ENCODE measurements around the gene PARD3B. TPM values are rescaled to one million over a fixed set of nuclear protein-coding genes. Genes with fewer than 3 reads are reported as not detected.

Gene PARD3B
- total RNA-seq, 3 donors from 2014 or later: 0.18 to 0.48 (median 0.27) TPM

GRCh38 chr2:205614965-205615364, 1069.7 kb downstream of the PARD3B start:
- Mint-ChIP-seq H3K4me1 (ENCODE audit: low read depth) (peaks cover 17% of the 10 kb centered on the region), H3K36me3 (ENCODE audit: insufficient read depth) (no peaks in the 10 kb centered on the region), H3K4me3 (no peak overlapping the region), H3K27me3 (ENCODE audit: low read depth) (peaks cover 6% of the 10 kb centered on the region), H3K9me3 (no peaks in the 10 kb centered on the region)
- no peak for ATAC-seq
- no peak for DNase-seq

DNA sequence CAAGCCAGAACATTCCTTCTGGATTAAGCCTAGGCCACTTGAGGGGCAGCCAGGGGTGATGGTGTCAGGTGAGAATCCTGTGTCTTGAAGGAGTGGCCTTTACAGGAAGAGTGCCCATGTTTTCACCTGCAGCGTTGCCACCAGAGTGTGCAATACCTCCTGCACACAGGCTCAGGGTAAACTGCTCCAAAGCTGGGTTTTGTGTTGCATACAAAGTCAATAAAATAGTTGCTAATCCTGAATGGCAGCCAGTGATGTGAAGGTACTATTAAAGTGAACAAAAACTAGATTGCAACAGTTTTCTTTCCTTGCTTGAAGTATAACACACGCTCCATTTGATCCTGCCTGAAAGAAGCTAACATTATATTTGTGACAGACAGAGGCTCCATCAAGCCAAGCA, 1072.6 kb downstream of the PARD3B start:
- H3K36me3 Mint-ChIP-seq (ENCODE audit: insufficient read depth): no peaks in the 10 kb centered on the region

GRCh38 chr2:205619600-205619999, 1074.3 kb downstream of the PARD3B start:
- no peak for DNase-seq
- Mint-ChIP-seq H3K9me3 (no peaks in the 10 kb centered on the region), H3K27me3 (ENCODE audit: low read depth) (peaks cover 2% of the 10 kb centered on the region), H3K36me3 (ENCODE audit: insufficient read depth) (no peaks in the 10 kb centered on the region), H3K4me1 (ENCODE audit: low read depth) (peaks cover 2% of the 10 kb centered on the region), H3K4me3 (no peak overlapping the region)
- ATAC-seq: no peak

More for the DNA sequence above, 1072.6 kb downstream of the PARD3B start:
- Mint-ChIP-seq H3K4me3 (no peak overlapping the region), H3K9me3 (no peaks in the 10 kb centered on the region), H3K27me3 (ENCODE audit: low read depth) (peaks cover 2% of the 10 kb centered on the region), H3K4me1 (ENCODE audit: low read depth) (peaks cover 8% of the 10 kb centered on the region)
- DNase-seq (no peak), ATAC-seq (no peak)

- no peak overlapping the region for H3K4me3 Mint-ChIP-seq
- no peaks in the 10 kb centered on the region for H3K36me3 Mint-ChIP-seq (ENCODE audit: insufficient read depth)
- H3K9me3 Mint-ChIP-seq: no peaks in the 10 kb centered on the region
- peaks cover 2% of the 10 kb centered on the region for H3K27me3 Mint-ChIP-seq (ENCODE audit: low read depth)
- ATAC-seq: no peak
- no peak for DNase-seq
- H3K4me1 Mint-ChIP-seq (ENCODE audit: low read depth): no peaks in the 10 kb centered on the region
These were observed 1081.8 kb downstream of the PARD3B start for GRCh38 chr2:205627085-205627484.

GRCh38 chr2:205628422-205628821, 1083.1 kb downstream of the PARD3B start:
- H3K4me1 Mint-ChIP-seq (ENCODE audit: low read depth): no peaks in the 10 kb centered on the region

DNA sequence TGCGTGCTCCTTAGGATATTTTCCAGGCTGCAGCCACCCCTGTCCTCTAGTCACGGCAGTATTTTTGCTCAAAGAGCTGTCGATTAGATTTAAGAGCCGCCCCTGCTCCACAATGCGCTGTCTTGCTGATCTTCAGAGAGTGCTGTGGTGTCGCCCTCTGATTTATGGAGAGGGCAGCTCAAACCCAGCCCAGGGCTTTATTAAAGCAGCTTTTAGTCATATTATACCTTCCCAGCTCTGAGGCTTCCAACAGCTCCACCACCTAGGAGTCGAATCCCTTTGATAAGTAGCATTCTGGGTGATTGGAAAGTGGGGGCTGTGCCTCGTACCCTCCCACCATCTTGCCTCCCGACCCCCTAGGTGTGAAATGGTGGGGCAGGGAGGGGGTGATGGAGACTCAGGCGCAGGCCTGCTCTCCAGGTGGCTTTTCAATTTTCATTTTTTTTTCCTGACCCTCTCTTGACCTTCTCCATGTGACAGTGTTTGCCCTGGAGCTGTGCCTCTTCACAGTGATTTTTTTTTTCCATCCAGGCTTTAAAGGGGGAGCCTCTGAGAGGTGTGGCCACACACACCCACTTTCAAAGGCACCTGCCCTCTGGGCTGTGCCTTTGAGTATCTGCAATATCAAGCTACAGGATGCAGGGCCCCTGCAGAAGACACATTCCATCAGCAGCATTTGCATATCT, 1084.0 kb downstream of the PARD3B start:
- ATAC-seq (no peak), DNase-seq (no peak)
- Mint-ChIP-seq H3K27me3 (ENCODE audit: low read depth) (no peaks in the 10 kb centered on the region), H3K4me3 (no peak overlapping the region), H3K9me3 (no peaks in the 10 kb centered on the region), H3K4me1 (ENCODE audit: low read depth) (no peaks in the 10 kb centered on the region), H3K36me3 (ENCODE audit: insufficient read depth) (no peaks in the 10 kb centered on the region)

More at GRCh38 chr2:205628422-205628821, 1083.1 kb downstream of the PARD3B start:
- Mint-ChIP-seq H3K4me3 (no peak overlapping the region), H3K27me3 (ENCODE audit: low read depth) (no peaks in the 10 kb centered on the region), H3K36me3 (ENCODE audit: insufficient read depth) (no peaks in the 10 kb centered on the region), H3K9me3 (no peaks in the 10 kb centered on the region)
- ATAC-seq (no peak), DNase-seq (no peak)

DNA sequence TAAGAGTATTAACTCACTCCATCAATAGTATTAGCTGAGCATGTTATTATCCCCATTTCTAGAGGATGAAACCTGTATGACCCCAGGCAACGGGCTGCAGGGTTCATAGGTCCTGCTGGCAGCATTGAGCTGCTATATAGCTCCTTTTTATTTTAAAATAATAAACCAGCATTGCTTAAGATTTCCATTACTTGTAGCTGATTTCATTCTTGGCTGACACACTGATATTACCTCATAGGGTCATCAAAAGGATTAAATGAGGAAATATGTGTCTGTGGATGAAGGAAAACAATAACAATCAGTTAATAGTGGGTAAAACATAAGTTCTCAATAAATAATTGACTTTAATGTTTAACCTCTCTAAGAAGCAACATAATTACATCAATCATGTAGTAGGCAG, 1088.7 kb downstream of the PARD3B start:
- DNase-seq: no peak
- Mint-ChIP-seq H3K36me3 (ENCODE audit: insufficient read depth) (no peaks in the 10 kb centered on the region), H3K4me1 (ENCODE audit: low read depth) (peaks cover 12% of the 10 kb centered on the region), H3K4me3 (no peak overlapping the region), H3K9me3 (no peaks in the 10 kb centered on the region), H3K27me3 (ENCODE audit: low read depth) (peaks cover 3% of the 10 kb centered on the region)
- ATAC-seq: no peak

GRCh38 chr2:205636549-205637319, 1091.5 kb downstream of the PARD3B start:
- Mint-ChIP-seq H3K36me3 (ENCODE audit: insufficient read depth) (no peaks in the 10 kb centered on the region), H3K27me3 (ENCODE audit: low read depth) (peaks cover 5% of the 10 kb centered on the region), H3K9me3 (no peaks in the 10 kb centered on the region), H3K4me3 (no peak overlapping the region), H3K4me1 (ENCODE audit: low read depth) (peaks cover 12% of the 10 kb centered on the region)
- no peak for DNase-seq
- no peak for ATAC-seq

DNA sequence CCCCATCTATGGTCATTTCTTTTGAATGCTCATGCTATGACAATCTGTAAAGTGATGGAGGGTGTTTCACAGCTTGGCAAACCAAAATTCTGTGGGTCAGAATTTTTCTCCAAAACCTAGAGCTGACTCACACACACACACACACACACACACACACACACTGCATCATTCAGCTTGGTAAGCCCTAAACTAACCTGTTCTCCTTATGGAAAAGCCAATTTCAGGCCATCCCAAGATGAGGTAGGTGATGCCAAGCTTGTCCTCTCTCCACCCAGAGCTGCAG, 1092.0 kb downstream of the PARD3B start:
- Mint-ChIP-seq H3K36me3 (ENCODE audit: insufficient read depth) (no peaks in the 10 kb centered on the region), H3K4me1 (ENCODE audit: low read depth) (peaks cover 12% of the 10 kb centered on the region), H3K9me3 (no peaks in the 10 kb centered on the region), H3K4me3 (no peak overlapping the region), H3K27me3 (ENCODE audit: low read depth) (peaks cover 7% of the 10 kb centered on the region)
- peak in 1 of 2 donors; percentile 18 for ATAC-seq
- no peak for DNase-seq

- no peaks in the 10 kb centered on the region for H3K36me3 Mint-ChIP-seq (ENCODE audit: insufficient read depth)
- DNase-seq (no peak), ATAC-seq (no peak)
- peaks cover 12% of the 10 kb centered on the region for H3K4me1 Mint-ChIP-seq (ENCODE audit: low read depth)
- H3K9me3 Mint-ChIP-seq: no peaks in the 10 kb centered on the region
- H3K4me3 Mint-ChIP-seq: no peak overlapping the region
- H3K27me3 Mint-ChIP-seq (ENCODE audit: low read depth): peaks cover 11% of the 10 kb centered on the region
These were observed 1092.7 kb downstream of the PARD3B start for GRCh38 chr2:205637779-205638503.

- Mint-ChIP-seq H3K36me3 (ENCODE audit: insufficient read depth) (no peaks in the 10 kb centered on the region), H3K9me3 (no peaks in the 10 kb centered on the region), H3K4me1 (ENCODE audit: low read depth) (peaks cover 12% of the 10 kb centered on the region), H3K27me3 (ENCODE audit: low read depth) (peaks cover 16% of the 10 kb centered on the region), H3K4me3 (no peak overlapping the region)
- ATAC-seq (no peak), DNase-seq (no peak)
These were observed 1095.4 kb downstream of the PARD3B start for GRCh38 chr2:205640716-205641115.

DNA sequence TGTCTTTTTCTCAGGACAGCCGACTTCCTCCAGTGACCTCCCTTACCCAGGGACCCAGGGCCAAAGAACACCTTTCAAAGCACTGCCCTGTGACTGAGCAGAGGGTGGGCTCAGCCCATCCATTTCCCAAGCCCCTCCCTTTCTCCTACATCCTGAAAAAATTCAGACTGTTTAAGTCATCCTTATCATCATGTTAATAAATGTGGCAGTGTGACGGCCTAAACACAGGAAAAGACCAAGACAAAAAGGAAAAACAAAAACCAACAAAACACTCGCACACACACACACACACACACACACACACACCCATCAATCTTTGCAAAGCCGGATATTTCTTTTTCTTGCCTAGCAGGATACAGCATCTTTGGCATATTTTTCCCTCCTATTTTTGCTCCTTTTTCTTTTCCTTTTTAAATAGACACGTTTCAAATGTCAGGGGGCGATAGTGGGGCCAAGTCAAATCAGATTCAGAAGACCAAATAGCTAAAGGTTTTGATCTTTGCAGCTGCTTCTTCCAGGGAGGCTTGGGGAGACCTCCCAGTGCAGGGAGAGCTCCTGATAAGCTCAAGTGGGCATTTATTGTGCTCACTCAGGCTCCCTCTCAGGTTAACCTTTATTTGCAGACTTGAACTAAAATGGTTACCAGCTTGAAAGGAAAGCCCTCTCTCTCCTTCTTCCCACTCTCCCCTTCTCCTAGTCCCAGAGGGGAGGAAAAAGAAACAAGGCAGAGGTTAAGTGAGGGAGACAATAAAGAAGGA, 1097.5 kb downstream of the PARD3B start:
- ATAC-seq (no peak), DNase-seq (no peak)
- Mint-ChIP-seq H3K4me3 (no peak overlapping the region), H3K9me3 (no peaks in the 10 kb centered on the region), H3K27me3 (ENCODE audit: low read depth) (peaks cover 16% of the 10 kb centered on the region), H3K4me1 (ENCODE audit: low read depth) (peaks cover 2% of the 10 kb centered on the region), H3K36me3 (ENCODE audit: insufficient read depth) (no peaks in the 10 kb centered on the region)

DNA sequence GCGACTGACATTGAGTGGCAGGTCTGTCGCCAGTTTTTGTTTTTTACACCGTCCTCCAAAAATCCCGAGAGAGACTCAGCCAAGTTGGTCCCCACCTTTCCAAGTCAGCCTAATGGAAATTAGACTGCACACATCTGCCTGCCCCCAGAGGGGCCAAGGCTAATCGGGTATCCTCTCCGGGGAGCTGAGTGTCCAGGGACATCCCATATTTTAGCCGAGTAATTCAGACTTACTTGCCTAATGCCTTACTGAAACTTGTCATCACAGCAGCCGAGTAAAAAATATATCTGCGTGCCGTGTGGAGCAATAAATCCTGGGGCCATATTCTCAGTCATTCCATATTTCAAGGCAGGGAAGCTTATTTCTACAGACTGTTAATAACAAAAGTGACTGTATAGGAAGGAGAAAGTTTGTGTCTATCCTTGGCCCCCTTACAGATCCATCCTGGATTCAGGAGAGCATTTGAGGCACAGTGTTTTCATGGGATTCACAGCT, 1098.2 kb downstream of the PARD3B start:
- H3K4me1 Mint-ChIP-seq (ENCODE audit: low read depth): no peaks in the 10 kb centered on the region
- no peak overlapping the region for H3K4me3 Mint-ChIP-seq
- no peak for ATAC-seq
- no peaks in the 10 kb centered on the region for H3K9me3 Mint-ChIP-seq
- H3K27me3 Mint-ChIP-seq (ENCODE audit: low read depth): peaks cover 16% of the 10 kb centered on the region
- no peaks in the 10 kb centered on the region for H3K36me3 Mint-ChIP-seq (ENCODE audit: insufficient read depth)
- no peak for DNase-seq

GRCh38 chr2:205644018-205644417, 1098.7 kb downstream of the PARD3B start:
- Mint-ChIP-seq H3K9me3 (no peaks in the 10 kb centered on the region), H3K36me3 (ENCODE audit: insufficient read depth) (no peaks in the 10 kb centered on the region), H3K27me3 (ENCODE audit: low read depth) (peaks cover 13% of the 10 kb centered on the region), H3K4me3 (no peak overlapping the region), H3K4me1 (ENCODE audit: low read depth) (no peaks in the 10 kb centered on the region)
- ATAC-seq (no peak), DNase-seq (no peak)

Data from activated T-cell treated with anti-CD3 and anti-CD28 coated beads, Interleukin-2, amount 50 U/mL, for 4 hours (primary cell).